GM18858 (cell line): ENCODE data around the gene MYO1D.
"Not testable (repeated sequence)": the region's sequence is repeated elsewhere in the genome, so short reads cannot be mapped to it uniquely, and the experiment has no call there.

Source experiments
- ATAC-seq: cut with Tn5 transposase; IDR thresholded peaks from one replicate; pipeline ENCODE4 v1.9.1; 2021; ENCODE audit not compliant: unreplicated experiment

Gene MYO1D

DNA sequence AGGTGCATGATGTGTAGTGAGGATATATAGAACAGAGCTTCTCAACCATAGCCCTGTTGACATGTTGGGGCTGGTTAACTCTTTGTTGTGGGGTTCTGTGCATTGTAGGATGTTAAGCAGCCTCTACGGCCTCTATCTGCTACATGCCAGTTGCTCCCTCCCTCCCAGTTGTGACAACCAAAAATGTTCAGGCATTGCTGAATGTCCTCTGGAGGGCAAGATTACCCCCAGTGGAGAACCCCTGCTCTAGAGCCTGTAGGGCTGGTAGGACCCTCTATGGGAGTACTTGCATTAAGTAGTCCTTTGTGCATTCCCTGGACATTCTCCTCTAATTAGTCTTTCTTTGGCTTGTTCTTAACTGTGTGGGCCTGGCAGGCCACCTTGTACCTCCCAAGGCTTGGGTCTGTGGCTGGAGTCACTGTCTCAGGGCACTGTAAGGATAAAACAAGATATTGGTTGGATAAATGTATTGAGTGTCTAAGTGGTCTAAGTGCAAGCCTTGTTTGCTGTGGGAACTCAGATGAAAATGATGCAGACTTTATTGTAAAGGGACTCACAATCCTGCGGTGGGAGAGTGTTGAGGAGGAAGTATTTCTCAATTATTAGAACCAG is 19.8 kb upstream of the MYO1D start:
- ATAC-seq = no peak

DNA sequence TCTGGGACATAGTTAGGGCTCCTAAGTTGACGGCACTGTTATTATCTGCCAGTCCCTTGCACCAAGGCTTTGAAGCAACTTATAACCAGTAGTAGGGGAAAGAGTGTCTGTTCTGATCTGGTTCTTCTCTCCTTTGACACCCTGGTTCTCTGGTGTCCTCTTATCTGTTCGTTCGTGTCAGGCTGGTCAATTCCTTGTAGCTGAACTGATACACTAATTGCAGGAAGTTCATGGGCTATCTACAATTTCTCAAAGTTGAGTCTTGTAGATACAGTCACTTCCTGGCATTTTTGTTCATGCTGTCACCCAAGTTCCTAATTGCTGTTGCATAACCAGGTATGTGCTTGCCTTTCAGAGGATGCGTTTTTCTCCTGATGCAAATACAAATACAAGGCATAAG is 17.3 kb upstream of the MYO1D start:
- ATAC-seq = no peak

DNA sequence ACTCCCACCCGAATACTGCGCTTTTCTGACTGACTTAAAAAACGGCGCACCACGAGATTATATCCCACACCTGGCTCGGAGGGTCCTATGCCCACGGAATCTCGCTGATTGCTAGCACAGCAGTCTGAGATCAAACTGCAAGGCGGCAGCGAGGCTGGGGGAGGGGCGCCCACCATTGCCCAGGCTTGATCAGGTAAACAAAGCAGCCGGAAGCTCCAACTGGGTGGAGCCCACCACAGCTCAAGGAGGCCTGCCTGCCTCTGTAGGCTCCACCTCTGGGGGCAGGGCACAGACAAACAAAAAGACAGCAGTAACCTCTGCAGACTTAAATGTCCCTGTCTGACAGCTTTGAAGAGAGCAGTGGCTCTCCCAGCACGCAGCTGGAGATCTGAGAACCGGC is 10.5 kb upstream of the MYO1D start:
- not testable (repeated sequence) for ATAC-seq

DNA sequence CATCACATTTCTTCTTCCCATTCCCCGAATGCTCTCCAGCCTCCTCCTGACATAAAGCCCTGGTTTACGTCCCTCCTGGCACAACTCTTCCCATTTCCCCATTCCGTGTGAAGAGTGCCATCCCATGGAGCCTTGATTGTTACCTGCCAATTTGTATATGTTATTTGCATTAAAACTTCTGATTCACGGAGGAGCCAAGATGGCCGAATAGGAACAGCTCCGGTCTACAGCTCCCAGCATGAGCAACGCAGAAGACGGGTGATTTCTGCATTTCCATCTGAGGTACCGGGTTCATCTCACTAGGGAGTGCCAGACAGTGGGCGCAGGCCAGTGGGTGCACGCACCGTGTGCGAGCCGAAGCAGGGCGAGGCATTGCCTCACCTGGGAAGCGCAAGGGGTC is 10.0 kb upstream of the MYO1D start:
- ATAC-seq = not testable (repeated sequence)

DNA sequence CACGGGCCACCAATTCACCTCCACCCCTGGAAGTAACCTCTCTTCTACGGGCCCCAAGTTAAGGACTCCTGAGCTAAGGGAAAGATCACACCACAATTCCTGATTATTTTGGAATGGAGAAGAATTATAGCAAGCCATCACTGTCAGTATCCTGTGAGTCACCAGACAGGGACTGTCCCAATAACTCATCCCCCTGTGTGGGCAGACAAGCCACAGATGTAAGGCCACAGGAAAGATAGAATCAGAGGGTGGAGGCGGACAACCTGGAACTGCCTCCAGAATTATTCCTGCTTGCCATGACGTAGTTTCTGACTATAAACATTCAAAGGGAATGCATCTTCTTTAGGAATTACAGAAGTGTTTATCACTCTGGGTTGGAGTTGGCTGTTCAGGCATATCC is 5.8 kb upstream of the MYO1D start:
- ATAC-seq = no peak

DNA sequence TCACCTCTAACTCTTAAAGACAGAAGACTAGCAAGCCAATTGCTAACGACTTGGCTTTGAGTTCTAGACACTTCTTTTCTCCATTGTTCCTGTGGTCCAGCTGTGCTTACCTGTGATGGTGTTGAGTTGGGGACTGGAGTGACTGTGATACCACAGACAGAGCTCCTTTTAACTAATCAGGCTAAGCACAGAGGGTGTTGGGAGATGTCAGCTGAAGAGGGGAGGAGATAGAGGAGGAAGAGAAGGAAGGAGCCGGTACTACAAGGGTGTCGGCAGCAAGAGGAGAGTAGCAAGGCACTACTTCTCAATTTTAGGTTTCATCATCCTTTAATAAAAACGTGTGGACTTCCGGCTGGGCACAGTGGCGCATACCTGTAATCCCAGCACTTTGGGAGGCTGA is 5.1 kb upstream of the MYO1D start:
- no peak for ATAC-seq

DNA sequence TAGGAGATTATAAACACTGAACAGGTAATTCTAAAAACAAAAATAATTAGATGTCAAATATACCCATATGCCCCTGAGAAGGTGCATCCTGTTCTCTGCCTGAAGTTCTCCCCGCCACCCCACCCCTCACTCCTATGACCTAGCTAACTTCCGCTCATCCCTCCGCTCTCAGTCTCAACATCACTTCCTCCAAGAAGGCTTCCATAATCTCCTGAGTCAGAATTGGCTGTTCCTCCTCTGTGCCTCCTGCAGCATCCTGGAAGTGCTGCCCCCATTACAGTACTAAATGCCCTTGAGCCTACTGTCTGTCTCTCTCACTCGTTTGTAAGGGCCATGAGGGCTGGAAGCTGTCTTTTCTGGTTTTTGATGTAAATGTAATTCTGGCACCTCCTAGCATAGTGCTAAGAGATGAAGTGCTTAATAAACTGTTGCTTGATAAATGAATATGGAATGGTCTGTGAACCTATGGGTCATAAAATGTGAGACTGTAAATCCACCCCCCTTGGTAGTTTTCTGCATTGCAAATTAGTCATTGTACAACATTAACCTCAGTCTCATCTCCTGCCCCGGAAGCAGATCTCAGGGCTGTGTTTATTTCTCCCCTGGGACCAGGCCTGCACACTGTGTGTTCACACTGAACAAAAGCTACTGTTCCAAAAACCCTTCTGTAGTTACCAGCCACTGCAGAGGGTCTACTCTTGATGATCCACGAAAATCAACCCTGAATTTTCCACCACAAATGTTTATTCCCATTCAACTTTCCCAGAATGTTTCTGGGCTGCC is 3.9 kb upstream of the MYO1D start:
- ATAC-seq = no peak

DNA sequence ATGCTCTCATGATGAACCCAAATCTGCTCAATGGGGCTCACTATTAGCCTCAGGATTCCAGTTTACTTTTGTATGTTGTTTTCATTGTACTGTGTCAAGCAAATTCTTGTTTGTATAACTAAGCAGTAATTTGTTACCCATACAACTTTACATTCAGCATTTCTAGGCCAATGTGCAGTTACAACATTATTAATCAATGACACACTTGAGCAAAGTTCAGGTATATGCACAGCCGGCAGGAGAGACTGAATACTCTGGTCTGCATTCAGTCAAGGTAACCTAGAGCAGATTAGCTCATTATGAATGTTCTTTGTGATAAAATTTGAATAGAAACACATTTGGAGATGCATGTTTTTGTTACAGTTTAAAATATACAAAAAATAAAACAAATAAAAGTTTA is 2.2 kb upstream of the MYO1D start:
- no peak for ATAC-seq

DNA sequence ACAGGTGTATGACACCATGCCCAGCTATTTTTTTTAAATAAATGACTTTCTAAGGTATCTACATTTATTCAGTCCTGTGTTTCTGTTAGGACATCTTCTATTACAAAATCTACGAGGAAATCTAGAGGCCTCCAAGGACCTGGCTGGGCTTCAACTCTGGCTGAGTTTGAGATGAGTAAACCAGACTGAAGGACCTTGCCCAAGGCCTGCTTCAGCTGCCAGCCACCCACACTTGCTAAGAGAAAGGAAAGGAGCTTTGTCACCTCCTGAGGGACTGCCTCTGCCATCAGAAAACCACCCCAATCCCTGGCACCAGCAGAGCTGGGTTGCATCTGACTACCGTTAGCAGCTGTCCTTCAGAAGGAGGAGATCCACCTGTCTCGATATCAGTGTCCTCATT is 1.3 kb upstream of the MYO1D start:
- no peak for ATAC-seq

DNA sequence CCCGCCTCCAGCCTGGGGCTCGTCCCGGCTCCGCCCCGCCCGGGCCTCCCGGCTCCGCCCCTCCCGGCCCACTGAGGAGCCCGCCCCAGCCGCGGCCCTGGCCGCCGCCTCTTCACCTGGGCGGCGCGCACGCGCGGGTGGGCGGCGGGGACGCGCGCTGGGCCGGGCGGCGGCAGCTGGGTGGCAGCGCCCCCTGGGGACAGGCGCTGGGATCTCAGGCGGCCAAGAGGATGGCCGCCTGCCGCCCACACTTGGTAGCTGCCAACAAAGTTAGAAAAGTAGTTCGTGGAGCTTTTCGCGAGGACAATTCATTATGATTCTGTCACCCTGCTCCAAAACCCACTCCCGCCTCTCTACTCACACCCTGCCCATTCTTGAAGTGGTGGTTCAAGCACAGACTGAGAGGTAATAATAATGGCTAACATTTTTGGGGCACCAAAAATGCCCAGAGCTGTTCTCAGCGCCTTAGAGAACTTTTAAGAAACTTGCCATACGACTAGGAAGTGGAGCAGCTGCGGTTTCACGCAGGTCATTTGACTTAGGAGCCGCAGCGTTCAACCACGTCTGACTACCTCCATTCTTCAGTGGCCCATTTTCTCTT is 340 bp upstream of the MYO1D start:
- peak; percentile 66 for ATAC-seq

DNA sequence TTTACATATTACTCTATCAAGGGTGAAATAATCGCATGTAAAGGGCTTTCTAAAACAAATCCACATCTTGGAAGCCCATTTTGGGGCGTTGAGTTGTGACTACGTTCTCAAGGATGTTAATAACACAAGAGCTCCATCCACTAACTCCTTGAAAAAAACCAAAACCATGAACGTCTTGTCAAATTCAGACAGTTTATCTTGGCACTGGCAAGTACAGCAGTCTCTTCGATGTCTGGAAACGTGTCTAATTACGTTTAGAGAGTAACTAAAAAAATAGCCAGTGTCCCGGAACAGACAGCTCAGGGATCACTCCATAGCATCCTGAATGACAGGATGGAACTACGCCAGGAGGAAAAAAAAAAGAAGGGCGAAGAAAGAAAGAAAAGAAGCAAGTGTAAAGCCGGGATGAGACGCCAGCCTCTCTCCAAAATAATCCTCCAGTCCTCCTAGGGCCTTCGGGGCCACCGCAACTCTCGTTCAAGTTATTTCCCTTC is 954 bp downstream of the MYO1D start:
- ATAC-seq = no peak

DNA sequence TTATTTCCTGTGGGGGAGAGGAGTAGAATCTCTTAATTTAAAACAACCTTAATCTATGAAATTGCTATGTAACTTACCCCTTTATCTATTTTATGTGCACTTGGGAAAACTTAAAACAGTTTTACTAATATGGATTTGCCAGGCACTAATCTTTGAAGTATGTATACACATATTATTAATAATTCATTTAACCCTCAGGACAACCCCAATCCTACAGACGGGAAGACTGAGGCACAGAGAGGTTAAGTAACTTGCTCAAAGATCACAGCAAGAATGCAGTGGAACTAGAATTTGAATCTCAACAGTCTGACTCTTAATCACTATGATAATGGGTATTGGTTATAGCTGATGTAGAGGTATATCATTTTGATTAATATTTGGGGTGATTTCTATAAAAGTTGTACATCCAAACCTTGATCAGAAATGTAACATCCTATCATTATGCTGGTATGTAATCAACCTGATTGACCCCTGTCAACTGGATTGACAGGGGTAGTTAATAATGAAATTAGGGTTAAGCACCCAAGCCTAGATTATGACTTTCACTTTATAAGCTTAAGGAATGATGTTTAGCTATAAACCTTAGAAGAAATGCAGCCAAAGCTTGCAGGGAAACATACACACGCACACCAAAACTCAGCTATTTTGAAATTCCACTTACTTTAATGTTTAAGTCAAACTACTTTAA is 1.6 kb downstream of the MYO1D start:
- ATAC-seq = no peak

DNA sequence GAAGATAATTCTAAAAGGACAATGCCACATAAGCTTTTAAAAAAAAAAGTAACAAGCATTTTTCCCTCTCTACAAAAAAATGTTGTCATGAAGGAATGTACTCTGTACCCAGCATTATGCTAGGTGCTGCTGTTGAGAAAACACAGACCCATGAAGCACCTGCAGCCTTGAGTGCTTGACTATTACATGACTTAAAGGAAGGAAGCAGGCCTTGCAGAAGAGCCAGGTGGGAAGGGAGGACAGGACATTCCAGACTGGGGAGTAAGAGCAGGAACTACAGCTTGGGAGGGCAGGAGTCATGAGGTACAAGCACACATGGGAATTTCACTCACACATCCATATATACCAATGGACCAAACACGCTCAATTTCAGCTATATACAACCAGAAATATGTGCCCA is 3.8 kb downstream of the MYO1D start:
- ATAC-seq = no peak

DNA sequence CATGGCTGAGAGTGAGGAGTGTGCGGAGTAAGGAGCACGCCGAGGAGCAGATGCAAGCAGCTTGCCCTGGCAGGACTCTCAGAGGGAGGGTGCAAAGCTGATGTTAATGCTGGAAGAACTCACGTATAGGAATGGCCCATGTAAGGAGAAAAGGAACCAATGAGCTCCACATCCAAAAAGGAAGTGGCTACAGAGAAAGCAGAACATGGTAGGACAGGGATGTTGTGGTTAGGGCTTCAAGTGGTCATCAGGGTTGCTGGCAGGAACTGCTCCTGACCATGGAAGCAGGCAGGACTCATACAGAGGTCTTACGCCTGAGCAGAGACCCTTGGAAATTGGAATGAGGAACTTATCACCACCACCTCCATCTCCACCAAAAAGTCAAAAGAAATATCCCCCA is 5.2 kb downstream of the MYO1D start:
- ATAC-seq = no peak

DNA sequence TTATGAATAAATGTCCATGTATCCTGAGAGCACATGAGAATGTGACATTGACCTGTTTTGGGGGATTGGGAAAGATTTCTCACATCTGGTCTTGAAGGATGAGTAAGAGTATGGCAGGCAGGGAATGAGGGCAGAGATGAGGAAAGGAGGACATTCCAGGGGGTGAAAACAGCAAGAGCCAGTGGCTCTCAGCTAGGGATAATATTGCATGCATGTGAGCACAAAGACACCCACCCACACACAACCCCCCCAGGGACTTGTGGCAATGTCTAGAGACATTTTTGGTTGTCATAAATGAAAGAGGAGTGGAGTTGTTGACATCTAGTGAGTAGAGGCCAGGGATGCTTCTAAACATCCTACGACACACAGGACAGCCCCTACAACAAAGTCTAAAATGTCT is 6.0 kb downstream of the MYO1D start:
- no peak for ATAC-seq

DNA sequence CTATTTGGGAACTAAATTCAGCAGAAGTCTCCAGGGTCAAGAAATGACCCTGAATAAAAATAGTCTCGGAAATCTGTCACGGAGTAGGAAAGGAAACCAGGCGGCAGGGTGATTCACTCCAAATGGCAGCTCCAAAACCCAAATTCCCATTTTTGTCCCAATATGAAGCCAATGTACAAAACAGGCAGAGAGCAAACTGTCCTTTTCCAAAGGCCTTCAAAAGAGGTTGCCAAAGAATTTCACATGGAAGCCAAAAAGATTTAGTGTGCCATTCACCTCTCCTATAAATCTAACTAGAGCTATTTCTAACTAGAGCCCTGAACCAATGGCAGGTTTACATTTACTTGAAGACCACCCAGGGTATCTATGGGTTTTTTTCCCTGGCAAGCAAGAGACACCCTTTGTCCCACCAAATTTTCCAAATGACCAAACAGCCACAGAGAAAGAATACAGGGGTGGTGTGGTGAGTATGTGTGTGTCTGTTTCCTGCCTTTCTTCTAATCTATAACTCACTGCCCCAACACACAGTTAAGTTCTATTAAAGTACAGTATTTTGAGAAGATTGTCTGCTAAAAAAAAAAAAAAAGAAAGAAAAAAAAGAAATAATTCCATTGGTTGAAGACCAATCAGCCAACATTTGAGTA is 6.8 kb downstream of the MYO1D start:
- ATAC-seq = no peak

DNA sequence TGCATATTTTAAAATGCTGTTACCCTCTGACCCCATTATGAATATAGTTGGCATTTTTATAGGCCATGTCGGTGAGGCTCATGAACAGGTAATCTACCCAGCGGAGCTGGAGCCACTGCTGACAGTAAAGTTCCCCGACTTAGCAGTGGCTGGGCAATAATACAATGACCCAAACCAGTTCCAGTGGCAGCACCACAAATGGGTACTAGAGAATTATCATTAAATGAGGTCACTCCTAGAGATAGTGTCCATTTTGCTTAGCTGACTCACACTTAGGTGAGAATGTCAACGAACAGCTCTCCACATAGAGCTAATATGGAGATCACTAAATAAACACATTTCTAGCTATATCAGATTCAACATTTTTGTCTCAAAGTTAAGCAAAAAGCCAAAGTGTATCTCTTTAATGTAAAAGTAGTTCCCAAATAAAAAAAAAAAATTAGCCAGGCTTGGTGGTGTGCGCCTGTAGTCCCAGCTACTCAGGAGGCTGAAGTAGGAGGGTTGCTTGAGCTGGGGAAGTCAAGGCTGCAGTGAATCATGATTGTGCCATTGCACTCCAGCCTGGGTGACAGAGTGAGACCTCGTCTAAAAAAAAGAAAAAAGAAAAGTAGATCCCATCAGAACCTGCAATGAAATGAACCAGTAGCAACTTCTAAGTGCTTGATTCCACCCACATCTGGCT is 7.4 kb downstream of the MYO1D start:
- ATAC-seq = no peak

DNA sequence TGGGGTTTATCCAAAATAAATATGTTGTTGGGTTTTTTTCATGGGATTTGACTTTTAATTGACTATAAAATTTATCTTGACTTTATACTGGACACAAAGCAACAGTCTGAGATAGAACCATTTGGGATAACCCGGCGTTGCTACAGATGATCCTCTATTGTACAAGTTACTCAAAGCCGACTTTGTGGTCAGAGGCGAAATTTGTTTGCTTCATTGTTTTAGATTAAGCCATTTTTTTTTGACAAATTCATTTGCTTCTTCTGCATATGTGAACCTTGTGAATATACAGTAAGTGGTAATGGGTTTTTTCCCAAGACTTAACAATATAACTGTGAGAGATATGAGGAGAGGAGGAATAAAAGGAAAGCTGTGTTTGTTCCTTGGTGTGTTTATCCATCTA is 11.8 kb downstream of the MYO1D start:
- no peak for ATAC-seq

DNA sequence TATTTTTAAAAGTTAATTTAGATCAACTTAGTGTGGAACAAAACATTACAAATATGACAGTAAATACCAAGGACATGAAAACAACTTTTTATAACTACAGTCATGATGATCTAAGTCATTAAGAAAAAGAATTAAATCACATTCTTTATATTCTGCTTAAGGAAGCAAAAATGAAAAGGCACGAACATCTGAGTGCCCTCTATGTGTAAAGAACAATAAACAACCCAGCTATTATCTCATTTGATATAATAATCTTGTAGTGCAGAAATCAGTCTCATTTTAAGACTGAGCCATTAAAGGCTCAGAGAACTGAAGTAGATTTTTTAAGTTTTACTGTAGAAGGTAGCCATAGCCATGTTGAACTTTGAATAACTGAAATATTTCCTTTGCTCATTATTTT is 13.4 kb downstream of the MYO1D start:
- ATAC-seq = no peak

DNA sequence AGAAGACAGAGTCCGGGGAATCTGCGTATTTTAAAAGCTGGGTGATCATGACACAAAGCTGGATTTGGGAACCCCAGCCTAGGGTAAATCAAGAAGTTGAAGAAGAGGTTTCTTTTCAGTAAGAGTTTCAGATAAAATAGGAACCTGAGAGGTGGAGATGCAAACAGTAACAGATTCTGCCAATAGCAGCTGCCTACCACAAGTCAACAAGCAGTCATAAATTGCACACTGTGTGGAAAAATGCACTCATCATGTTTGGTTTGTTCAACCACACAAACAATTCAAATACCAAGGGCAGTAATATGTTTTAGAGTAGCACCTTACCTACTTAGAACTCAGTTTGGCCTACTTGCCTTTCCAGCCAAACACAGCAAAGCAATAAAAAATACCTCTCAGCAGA is 14.0 kb downstream of the MYO1D start:
- no peak for ATAC-seq

DNA sequence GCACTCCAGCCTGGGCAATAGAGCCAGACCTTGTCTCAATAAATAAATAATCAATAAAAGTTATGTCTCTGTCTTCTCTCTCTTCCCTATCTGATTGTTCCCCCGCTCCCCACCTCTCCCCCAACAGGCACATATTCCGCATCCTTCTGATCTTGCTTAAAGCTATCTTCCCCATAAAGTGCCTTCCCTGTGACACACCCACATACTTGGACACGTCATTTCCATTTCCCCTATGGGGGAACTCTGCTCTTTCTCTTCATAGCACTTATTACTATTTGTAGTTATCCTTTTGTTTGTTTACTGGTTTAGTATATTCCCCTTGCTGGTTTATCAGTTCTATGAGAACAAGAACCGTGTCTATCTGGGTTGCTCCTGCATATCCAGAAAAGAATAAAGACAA is 14.9 kb downstream of the MYO1D start:
- no peak for ATAC-seq
